PC-9 (cell line): ENCODE measurements around the gene HNF1A. TPM values are rescaled to one million over a fixed set of nuclear protein-coding genes. Genes with fewer than 3 reads are reported as not detected.

Experiments used
- BruUV-seq: library from RNA; stranded (reverse); fragments of 400-500 nt; replicated peaks from 2 replicates; lab custom pipeline; 2021; lab: Mats Ljungman, UMichigan
- CTCF ChIA-PET: fragments of 300-600 bp; sonication (Branson Sonifier 250); formaldehyde crosslinking; loops from one replicate; lab custom pipeline; 2022; ENCODE audit warnings: antibody characterized with exemption; lab: Charles Lee
- POLR2A ChIA-PET: fragments of 300-600 bp; sonication (Branson Sonifier 250); formaldehyde crosslinking; loops from one replicate; lab custom pipeline; 2022; ENCODE audit warnings: antibody characterized with exemption; ENCODE audit not compliant: unreplicated experiment; lab: Charles Lee
- DNase-seq, 2 experiments: peaks; one replicate each; pipeline versions ENCODE4 v3.0.0 to v3.0.0-alpha.2; 2015 to 2022; ENCODE audit warnings: mixed read lengths in 1 of 2
- H2AFZ ChIP-seq: fragments of 200-600 bp; sonication (generic); 2 replicates; pipeline ENCODE4 v1.8.1; 2017; ENCODE audit warnings: antibody characterized with exemption
- H3F3A ChIP-seq: fragments of 200-600 bp; sonication (generic); 2 replicates; pipeline ENCODE4 v1.8.1; 2017; ENCODE audit warnings: antibody characterized with exemption, mild to moderate bottlenecking, low read depth; ENCODE audit not compliant: insufficient read depth
- H3K27ac ChIP-seq: fragments of 200-600 bp; sonication (generic); 2 replicates; pipeline ENCODE4 v1.6.1; 2016; ENCODE audit warnings: mixed run types
- H3K27me3 ChIP-seq: fragments of 200-600 bp; sonication (generic); 2 replicates; pipeline ENCODE4 v1.6.1; 2016; ENCODE audit warnings: low read depth, mixed run types; ENCODE audit not compliant: insufficient read depth
- H3K36me3 ChIP-seq: fragments of 200-600 bp; sonication (generic); 2 replicates; pipeline ENCODE4 v1.6.1; 2016; ENCODE audit warnings: low read depth, mixed run types
- H3K4me1 ChIP-seq: fragments of 200-600 bp; sonication (generic); replicated peaks from 2 replicates; pipeline ENCODE4 v1.6.1; 2016; ENCODE audit warnings: mixed run types; ENCODE audit not compliant: insufficient read depth
- H3K4me2 ChIP-seq: fragments of 200-600 bp; sonication (generic); 2 replicates; pipeline ENCODE4 v1.6.1; 2017; ENCODE audit warnings: mixed run types
- H3K4me3 ChIP-seq: fragments of 200-600 bp; sonication (generic); 2 replicates; pipeline ENCODE4 v1.6.1; 2016; ENCODE audit warnings: mixed run types
- H3K79me2 ChIP-seq: fragments of 200-600 bp; sonication (generic); 2 replicates; pipeline ENCODE4 v1.6.1; 2017; ENCODE audit warnings: low read depth, mixed run types
- H3K9me2 ChIP-seq: fragments of 200-600 bp; sonication (generic); 2 replicates; pipeline ENCODE4 v1.8.1; 2017; ENCODE audit warnings: mild to moderate bottlenecking; ENCODE audit not compliant: insufficient read depth
- H3K9me3 ChIP-seq: fragments of 200-600 bp; sonication (generic); 2 replicates; pipeline ENCODE4 v1.8.1; 2016; ENCODE audit warnings: low read depth; ENCODE audit not compliant: insufficient read depth
- H4K20me1 ChIP-seq: fragments of 200-600 bp; sonication (generic); 2 replicates; pipeline ENCODE4 v1.8.1; 2017; ENCODE audit not compliant: insufficient read depth
- CTCF ChIP-seq: fragments of 200-600 bp; sonication (generic); conservative IDR thresholded peaks from 2 replicates; pipeline ENCODE4 v1.6.1; 2017; ENCODE audit warnings: mixed run types, antibody characterized with exemption, mild to moderate bottlenecking, moderate library complexity
- EZH2 ChIP-seq: fragments of 200-600 bp; sonication (generic); IDR thresholded peaks from 2 replicates; pipeline ENCODE4 v1.8.0; 2017; ENCODE audit warnings: antibody characterized with exemption, low read depth
- intact Hi-C: fragments of 100-400 bp; cut with micrococcal nuclease; formaldehyde crosslinking; loops from one replicate; pipeline ENCODE4 v1.10.0; 2022; ENCODE audit not compliant: unreplicated experiment
- total RNA-seq: library from RNA; stranded (reverse); gene quantifications from 2 replicates; pipeline ENCODE4 v1.2.3, GENCODE V29; 2021

Gene HNF1A
- total RNA-seq, 1 experiment from 2014 or later = not detected

- peaks cover 2% of the 10 kb centered on the region; the same call in 1 of the 2 replicates for H3F3A ChIP-seq
- H2AFZ ChIP-seq = no peak overlapping the region
- no peak for DNase-seq
- H3K4me1 ChIP-seq = no peaks in the 10 kb centered on the region
- BruUV-seq = no TSS peak
- CTCF ChIA-PET = no interaction called here
- intact Hi-C loops = no loop called here
- H3K27me3 ChIP-seq = peaks cover 3% of the 10 kb centered on the region; the same call in 1 of the 2 replicates
- no peak overlapping the region for H3K4me2 ChIP-seq
- no peaks in the 10 kb centered on the region for H3K36me3 ChIP-seq
- no peaks in the 10 kb centered on the region for H3K9me2 ChIP-seq
- H4K20me1 ChIP-seq = no peaks in the 10 kb centered on the region
- POLR2A ChIA-PET = no interaction called here
- no peak overlapping the region for H3K27ac ChIP-seq
- no peak for TF ChIP-seq CTCF
- no peak for TF ChIP-seq EZH2
- H3K9me3 ChIP-seq = no peaks in the 10 kb centered on the region
- no peak overlapping the region for H3K4me3 ChIP-seq
- H3K79me2 ChIP-seq = no peaks in the 10 kb centered on the region
These were observed 15.2 kb downstream of the HNF1A start for GRCh38 chr12:120993496-120993895.

GRCh38 chr12:120994059-120994458 lies 15.7 kb downstream of the HNF1A start:
- peaks cover 2% of the 10 kb centered on the region; the same call in 1 of the 2 replicates for H3K27me3 ChIP-seq
- ChIA-PET CTCF (no interaction called here), POLR2A (no interaction called here)
- peaks cover 3% of the 10 kb centered on the region; the same call in 1 of the 2 replicates for H3F3A ChIP-seq
- no peak for DNase-seq
- H3K4me3 ChIP-seq = no peak overlapping the region
- no peaks in the 10 kb centered on the region for H3K9me2 ChIP-seq
- no peaks in the 10 kb centered on the region for H3K79me2 ChIP-seq
- H3K4me2 ChIP-seq = no peak overlapping the region
- no TSS peak for BruUV-seq
- TF ChIP-seq CTCF (no peak), EZH2 (no peak)
- intact Hi-C loops = no loop called here
- H3K36me3 ChIP-seq = no peaks in the 10 kb centered on the region
- H3K9me3 ChIP-seq = no peaks in the 10 kb centered on the region
- no peaks in the 10 kb centered on the region for H4K20me1 ChIP-seq
- H3K27ac ChIP-seq = no peak overlapping the region
- no peak overlapping the region for H2AFZ ChIP-seq
- no peaks in the 10 kb centered on the region for H3K4me1 ChIP-seq

GRCh38 chr12:120994589-120995337 lies 16.4 kb downstream of the HNF1A start:
- no peak overlapping the region for H3K4me3 ChIP-seq
- no peak overlapping the region for H3K4me2 ChIP-seq
- no peaks in the 10 kb centered on the region for H4K20me1 ChIP-seq
- no peaks in the 10 kb centered on the region for H3K4me1 ChIP-seq
- H3K79me2 ChIP-seq = no peaks in the 10 kb centered on the region
- H3F3A ChIP-seq = peaks cover 3% of the 10 kb centered on the region; the same call in 1 of the 2 replicates
- H3K9me2 ChIP-seq = no peaks in the 10 kb centered on the region
- H2AFZ ChIP-seq = no peak overlapping the region
- ChIA-PET POLR2A (no interaction called here), CTCF (no interaction called here)
- no peaks in the 10 kb centered on the region for H3K9me3 ChIP-seq
- no peaks in the 10 kb centered on the region for H3K27me3 ChIP-seq
- BruUV-seq = no TSS peak
- no peak for DNase-seq
- no peak overlapping the region for H3K27ac ChIP-seq
- intact Hi-C loops = no loop called here
- H3K36me3 ChIP-seq = no peaks in the 10 kb centered on the region
- TF ChIP-seq CTCF (no peak), EZH2 (no peak)
